Tongue (tissue), 2 donors: ENCODE data around the gene SLC13A4. TPM values are rescaled to one million over a fixed set of nuclear protein-coding genes. Genes with fewer than 3 reads are reported as not detected.
"Not testable (repeated sequence)": the region's sequence is repeated elsewhere in the genome, so short reads cannot be mapped to it uniquely, and the experiment has no call there.

Experiments
- DNase-seq: peaks from one replicate; pipeline ENCODE4 v3.0.0-alpha.2; 2015
- total RNA-seq: library from RNA; depleted of rRNA; stranded (reverse); fragments of >200 nt; gene quantifications from one replicate; pipeline ENCODE4 v1.2.3, GENCODE V29; 2014

The SLC13A4 gene
- total RNA-seq, 1 donor from 2014 or later = not detected

- no peak for DNase-seq
Observed at GRCh38 chr7:135692055-135692454, 35.9 kb downstream of the SLC13A4 start.

GRCh38 chr7:135690566-135690965 lies 37.4 kb downstream of the SLC13A4 start:
- DNase-seq = no peak

GRCh38 chr7:135687466-135687865 lies 40.5 kb downstream of the SLC13A4 start:
- no peak for DNase-seq

- DNase-seq = no peak
Observed at GRCh38 chr7:135685306-135686084, 42.5 kb downstream of the SLC13A4 start.

GRCh38 chr7:135684699-135685098 lies 43.3 kb downstream of the SLC13A4 start:
- DNase-seq = no peak

- DNase-seq = no peak
Observed at GRCh38 chr7:135684136-135684535, 43.9 kb downstream of the SLC13A4 start.

GRCh38 chr7:135683609-135684008 lies 44.4 kb downstream of the SLC13A4 start:
- no peak for DNase-seq

GRCh38 chr7:135682191-135682590 lies 45.8 kb downstream of the SLC13A4 start:
- DNase-seq = peak; percentile 26

- DNase-seq = no peak
Observed at GRCh38 chr7:135681762-135682161, 46.2 kb downstream of the SLC13A4 start.

- peak; percentile 74 for DNase-seq
Observed at GRCh38 chr7:135678612-135679575, 49.1 kb downstream of the SLC13A4 start.

- no peak for DNase-seq
Observed at GRCh38 chr7:135673360-135673706, 54.7 kb downstream of the SLC13A4 start.

GRCh38 chr7:135672560-135673359 lies 55.2 kb downstream of the SLC13A4 start:
- peak; percentile 81 for DNase-seq

GRCh38 chr7:135670179-135670578 lies 57.8 kb downstream of the SLC13A4 start:
- DNase-seq = no peak

- DNase-seq = no peak
Observed at GRCh38 chr7:135669774-135670173, 58.2 kb downstream of the SLC13A4 start.

GRCh38 chr7:135668852-135669395 lies 59.1 kb downstream of the SLC13A4 start:
- not testable (repeated sequence) for DNase-seq

GRCh38 chr7:135667626-135668025 lies 60.4 kb downstream of the SLC13A4 start:
- not testable (repeated sequence) for DNase-seq

GRCh38 chr7:135666846-135667245 lies 61.1 kb downstream of the SLC13A4 start:
- DNase-seq = no peak

GRCh38 chr7:135666156-135666555 lies 61.8 kb downstream of the SLC13A4 start:
- no peak for DNase-seq

GRCh38 chr7:135665042-135665441 lies 62.9 kb downstream of the SLC13A4 start:
- no peak for DNase-seq

GRCh38 chr7:135664046-135664589 lies 63.9 kb downstream of the SLC13A4 start:
- DNase-seq = no peak

GRCh38 chr7:135662373-135663114 lies 65.4 kb downstream of the SLC13A4 start, which contains the start of gene STMP1:
STMP1 (plus strand) TSS chr7:135662514.
- peak; percentile 98 for DNase-seq
